BLaER1 treated with 17β-estradiol and CSF1 and Interleukin-3, amounts not matched to agents 10 nM and 100 nM (cell line): ENCODE results near the gene NECTIN1.

Source experiments
- H3K27ac ChIP-seq, 11 experiments: shearing (Covaris generic); formaldehyde crosslinking; 2 replicates each; pipeline ENCODE4 v1.8.1; 2022
- H3K27me3 ChIP-seq, 11 experiments: shearing (Covaris generic); formaldehyde crosslinking; 2 replicates each; pipeline ENCODE4 v1.8.1; 2022
- H3K36me3 ChIP-seq, 11 experiments: shearing (Covaris generic); formaldehyde crosslinking; 2 replicates each; pipeline ENCODE4 v1.8.1; 2022
- H3K4me1 ChIP-seq, 10 experiments: shearing (Covaris generic); formaldehyde crosslinking; 2 replicates each; pipeline ENCODE4 v1.8.1; 2022
- H3K4me2 ChIP-seq, 11 experiments: shearing (Covaris generic); formaldehyde crosslinking; 2 replicates each; pipeline ENCODE4 v1.8.1; 2022
- H3K4me3 ChIP-seq, 10 experiments: shearing (Covaris generic); formaldehyde crosslinking; 2 replicates each; pipeline ENCODE4 v1.8.1; 2022
- H3K9ac ChIP-seq, 11 experiments: shearing (Covaris generic); formaldehyde crosslinking; 2 replicates each; pipeline ENCODE4 v1.8.1; 2022
- H3K9me3 ChIP-seq, 11 experiments: shearing (Covaris generic); formaldehyde crosslinking; replicated peaks in 1 of 11; 2 replicates each; pipeline ENCODE4 v1.8.1; 2022
- H4K20me1 ChIP-seq, 11 experiments: shearing (Covaris generic); formaldehyde crosslinking; 2 replicates each; pipeline ENCODE4 v1.8.1; 2022
- Cebpa-rat ChIP-seq, 11 experiments: shearing (Covaris generic); IDR thresholded peaks; 2 replicates each; pipeline ENCODE4 v1.8.1; 2022

NECTIN1 gene

GRCh38 chr11:119671051-119671450 is 57.9 kb downstream of the NECTIN1 start:
- Histone ChIP-seq H3K9me3 (no peaks in the 10 kb centered on the region), H3K27ac (0 out of 22 replicates have a peak overlapping the region, but pooled peaks of 2 of the 11 experiments have one; percentile 23 to 46)

GRCh38 chr11:119669487-119669886 is 59.5 kb downstream of the NECTIN1 start:
- H3K27ac ChIP-seq, result no peak overlapping the region
- no peak for TF ChIP-seq Cebpa-rat (IDR thresholded peaks at IDR 0.05)
- H3K36me3 ChIP-seq, result no peaks in the 10 kb centered on the region; a peak in 1 of 22 replicates
- H3K27me3 ChIP-seq, result peaks cover 0 to 17% (median 0%) of the 10 kb centered on the region in 11 experiments; a peak in 2 of 22 replicates
- H3K9ac ChIP-seq, result no peak overlapping the region
- H3K4me1 ChIP-seq, result peaks cover 43 to 62% (median 52%) of the 10 kb centered on the region in 10 experiments
- H3K4me3 ChIP-seq, result no peak overlapping the region
- no peaks in the 10 kb centered on the region for H3K9me3 ChIP-seq
- peak overlapping the region in 8 of 11 experiments; percentile 9 to 95 (median 36); a peak in 11 of 22 replicates for H3K4me2 ChIP-seq
- H4K20me1 ChIP-seq, result peaks cover 0 to 51% (median 0%) of the 10 kb centered on the region in 11 experiments; a peak in 6 of 22 replicates

More at GRCh38 chr11:119671051-119671450, 57.9 kb downstream of the NECTIN1 start:
- H3K27me3 ChIP-seq, result peaks cover 0 to 17% (median 0%) of the 10 kb centered on the region in 11 experiments; a peak in 2 of 22 replicates
- 0 out of 22 replicates have a peak, but pooled peaks cover 0 to 8% (median 0%) of the 10 kb centered on the region in 11 experiments for H3K36me3 ChIP-seq
- H3K4me1 ChIP-seq, result peaks cover 57 to 77% (median 68%) of the 10 kb centered on the region in 10 experiments
- H3K9ac ChIP-seq, result peak overlapping the region in 5 of 11 experiments; percentile 7 to 50 (median 39); a peak in 5 of 22 replicates
- H3K4me2 ChIP-seq, result peak overlapping the region; percentile 43 to 99 (median 81)
- H3K4me3 ChIP-seq, result no peak overlapping the region
- TF ChIP-seq Cebpa-rat (IDR thresholded peaks at IDR 0.05), result no peak
- H4K20me1 ChIP-seq, result peaks cover 0 to 52% (median 0%) of the 10 kb centered on the region in 11 experiments; a peak in 6 of 22 replicates

- H3K4me1 ChIP-seq, result peaks cover 41 to 61% (median 44%) of the 10 kb centered on the region in 10 experiments
- no peak overlapping the region for H3K9ac ChIP-seq
- peak overlapping the region in 2 of 11 experiments; percentile 41 to 58; a peak in 4 of 22 replicates for H3K4me2 ChIP-seq
- no peak overlapping the region for H3K27ac ChIP-seq
- peaks cover 0 to 45% (median 0%) of the 10 kb centered on the region in 11 experiments; a peak in 7 of 22 replicates for H4K20me1 ChIP-seq
- H3K9me3 ChIP-seq, result no peaks in the 10 kb centered on the region
- H3K27me3 ChIP-seq, result peaks cover 0 to 17% (median 0%) of the 10 kb centered on the region in 11 experiments; a peak in 2 of 22 replicates
- H3K4me3 ChIP-seq, result no peak overlapping the region
- H3K36me3 ChIP-seq, result no peaks in the 10 kb centered on the region; a peak in 1 of 22 replicates
- TF ChIP-seq Cebpa-rat (IDR thresholded peaks at IDR 0.05), result no peak
Observed at GRCh38 chr11:119668676-119669075, 60.3 kb downstream of the NECTIN1 start.

GRCh38 chr11:119666463-119667131 is 62.4 kb downstream of the NECTIN1 start:
- H3K9me3 ChIP-seq, result no peaks in the 10 kb centered on the region
- H3K4me1 ChIP-seq, result peaks cover 22 to 42% (median 24%) of the 10 kb centered on the region in 10 experiments
- no peak for TF ChIP-seq Cebpa-rat (IDR thresholded peaks at IDR 0.05)
- H3K36me3 ChIP-seq, result no peaks in the 10 kb centered on the region; a peak in 1 of 22 replicates
- H3K27me3 ChIP-seq, result no peaks in the 10 kb centered on the region
- H3K4me2 ChIP-seq, result no peak overlapping the region; a peak in 3 of 22 replicates
- H3K27ac ChIP-seq, result no peak overlapping the region
- peaks cover 0 to 24% (median 0%) of the 10 kb centered on the region in 11 experiments; a peak in 7 of 22 replicates for H4K20me1 ChIP-seq
- no peak overlapping the region for H3K4me3 ChIP-seq
- H3K9ac ChIP-seq, result no peak overlapping the region

GRCh38 chr11:119666061-119666460 is 62.9 kb downstream of the NECTIN1 start:
- Histone ChIP-seq H3K36me3 (no peaks in the 10 kb centered on the region; a peak in 1 of 22 replicates), H3K4me3 (no peak overlapping the region), H3K4me2 (no peak overlapping the region), H3K27ac (no peak overlapping the region), H3K9ac (no peak overlapping the region), H3K9me3 (no peaks in the 10 kb centered on the region), H3K4me1 (peaks cover 16 to 42% (median 23%) of the 10 kb centered on the region in 10 experiments), H4K20me1 (peaks cover 0 to 22% (median 0%) of the 10 kb centered on the region in 11 experiments; a peak in 6 of 22 replicates), H3K27me3 (no peaks in the 10 kb centered on the region)
- no peak for TF ChIP-seq Cebpa-rat (IDR thresholded peaks at IDR 0.05)

- Histone ChIP-seq H3K4me2 (no peak overlapping the region), H3K4me1 (peaks cover 16 to 42% (median 30%) of the 10 kb centered on the region in 10 experiments; a peak in 19 of 20 replicates), H4K20me1 (peaks cover 0 to 22% (median 0%) of the 10 kb centered on the region in 11 experiments; a peak in 5 of 22 replicates), H3K27ac (no peak overlapping the region), H3K9ac (no peak overlapping the region), H3K27me3 (no peaks in the 10 kb centered on the region), H3K36me3 (no peaks in the 10 kb centered on the region; a peak in 1 of 22 replicates), H3K9me3 (no peaks in the 10 kb centered on the region), H3K4me3 (no peak overlapping the region)
- TF ChIP-seq Cebpa-rat (IDR thresholded peaks at IDR 0.05), result no peak
Observed at GRCh38 chr11:119664701-119665420, 64.1 kb downstream of the NECTIN1 start.

GRCh38 chr11:119664063-119664572 is 64.9 kb downstream of the NECTIN1 start:
- Histone ChIP-seq H3K4me2 (no peak overlapping the region; a peak in 1 of 22 replicates), H3K4me1 (peaks cover 11 to 42% (median 25%) of the 10 kb centered on the region in 10 experiments; a peak in 19 of 20 replicates), H4K20me1 (peaks cover 0 to 24% (median 0%) of the 10 kb centered on the region in 11 experiments; a peak in 5 of 22 replicates), H3K9ac (peak overlapping the region in 1 of 11 experiments; percentile 14; a peak in 1 of 22 replicates), H3K27me3 (no peaks in the 10 kb centered on the region), H3K27ac (no peak overlapping the region), H3K4me3 (no peak overlapping the region), H3K9me3 (no peaks in the 10 kb centered on the region), H3K36me3 (no peaks in the 10 kb centered on the region; a peak in 1 of 22 replicates)
- TF ChIP-seq Cebpa-rat (IDR thresholded peaks at IDR 0.05), result no peak

GRCh38 chr11:119663279-119663678 is 65.7 kb downstream of the NECTIN1 start:
- no peak overlapping the region for H3K4me3 ChIP-seq
- no peaks in the 10 kb centered on the region; a peak in 1 of 22 replicates for H3K36me3 ChIP-seq
- no peak overlapping the region for H3K27ac ChIP-seq
- H3K4me1 ChIP-seq, result peaks cover 2 to 48% (median 27%) of the 10 kb centered on the region in 10 experiments; a peak in 19 of 20 replicates
- peaks cover 0 to 24% (median 0%) of the 10 kb centered on the region in 11 experiments; a peak in 5 of 22 replicates for H4K20me1 ChIP-seq
- no peaks in the 10 kb centered on the region for H3K27me3 ChIP-seq
- no peak for TF ChIP-seq Cebpa-rat (IDR thresholded peaks at IDR 0.05)
- H3K9ac ChIP-seq, result no peak overlapping the region
- H3K9me3 ChIP-seq, result no peaks in the 10 kb centered on the region
- H3K4me2 ChIP-seq, result no peak overlapping the region
